GM21576 (cell line): ENCODE measurements around the gene TXNDC8.
"Not testable (repeated sequence)": the region's sequence is repeated elsewhere in the genome, so short reads cannot be mapped to it uniquely, and the experiment has no call there.

Source experiments
- ATAC-seq: cut with Tn5 transposase; IDR thresholded peaks from one replicate; pipeline ENCODE4 v1.9.1; 2021; ENCODE audit warnings: mild to moderate bottlenecking, moderate library complexity; ENCODE audit not compliant: unreplicated experiment

The TXNDC8 gene

GRCh38 chr9:110337727-110338126, at the start of gene TXNDC8:
Gene TXNDC8 (minus strand): TSS chr9:110337863.
- no peak for ATAC-seq

- no peak for ATAC-seq
These were observed 45.8 kb upstream of the TXNDC8 start for GRCh38 chr9:110383491-110383890.

DNA sequence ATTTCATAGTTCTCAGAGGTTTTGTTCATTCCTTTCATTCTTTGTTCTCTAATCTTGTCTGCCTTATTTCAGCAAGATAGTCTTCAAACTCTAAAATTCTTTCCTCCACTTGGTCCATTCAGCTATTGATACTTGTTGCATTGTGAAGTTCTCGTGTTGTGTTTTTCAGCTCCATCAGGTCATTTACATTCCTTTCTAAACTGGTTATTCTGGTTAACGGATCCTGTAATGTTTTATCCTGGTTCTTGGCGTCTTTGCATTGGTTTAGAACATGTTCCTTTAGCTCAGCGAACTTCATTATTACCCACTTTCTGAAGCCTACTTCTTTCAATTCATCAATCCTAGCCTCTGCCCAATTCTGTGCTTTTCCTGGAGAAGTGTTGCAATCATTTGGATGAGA, 45.1 kb upstream of the TXNDC8 start:
- no peak for ATAC-seq

- ATAC-seq: no peak
These were observed 33.8 kb upstream of the TXNDC8 start for GRCh38 chr9:110371411-110372007.

DNA sequence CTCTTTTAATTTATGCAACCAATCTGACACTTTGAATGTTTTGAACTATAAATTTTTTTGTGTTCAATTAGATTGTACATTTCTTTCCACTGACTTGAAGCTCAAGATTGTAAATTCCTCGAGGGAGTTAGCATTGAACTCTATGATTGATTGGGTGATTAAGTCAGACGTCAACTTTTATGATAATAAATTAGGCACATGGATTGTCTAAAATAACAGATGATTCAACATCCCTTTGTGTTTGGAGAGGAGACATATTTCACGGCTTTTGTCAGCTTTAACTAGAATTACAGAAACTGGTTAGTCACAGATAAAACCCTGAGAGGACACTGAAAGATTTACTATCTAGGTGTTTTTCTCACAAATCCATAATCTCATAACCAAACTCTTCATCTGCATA, 32.7 kb upstream of the TXNDC8 start:
- no peak for ATAC-seq

GRCh38 chr9:110364451-110364850, 26.8 kb upstream of the TXNDC8 start:
- ATAC-seq: no peak

DNA sequence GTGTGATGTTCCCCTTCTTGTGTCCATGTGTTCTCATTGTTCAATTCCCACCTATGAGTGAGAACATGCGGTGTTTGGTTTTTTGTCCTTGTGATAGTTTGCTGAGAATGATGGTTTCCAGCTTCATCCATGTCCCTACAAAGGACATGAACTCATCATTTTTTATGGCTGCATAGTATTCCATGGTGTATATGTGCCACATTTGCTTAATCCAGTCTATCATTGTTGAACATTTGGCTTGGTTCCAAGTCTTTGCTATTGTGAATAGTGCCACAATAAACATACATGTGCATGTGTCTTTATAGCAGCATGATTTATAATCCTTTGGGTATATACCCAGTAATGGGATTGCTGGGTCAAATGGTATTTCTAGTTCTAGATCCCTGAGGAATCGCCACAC, 21.3 kb upstream of the TXNDC8 start:
- ATAC-seq: not testable (repeated sequence)

- no peak for ATAC-seq
These were observed 19.8 kb upstream of the TXNDC8 start for GRCh38 chr9:110357505-110357904.

GRCh38 chr9:110356639-110357395, 19.2 kb upstream of the TXNDC8 start:
- no peak for ATAC-seq

DNA sequence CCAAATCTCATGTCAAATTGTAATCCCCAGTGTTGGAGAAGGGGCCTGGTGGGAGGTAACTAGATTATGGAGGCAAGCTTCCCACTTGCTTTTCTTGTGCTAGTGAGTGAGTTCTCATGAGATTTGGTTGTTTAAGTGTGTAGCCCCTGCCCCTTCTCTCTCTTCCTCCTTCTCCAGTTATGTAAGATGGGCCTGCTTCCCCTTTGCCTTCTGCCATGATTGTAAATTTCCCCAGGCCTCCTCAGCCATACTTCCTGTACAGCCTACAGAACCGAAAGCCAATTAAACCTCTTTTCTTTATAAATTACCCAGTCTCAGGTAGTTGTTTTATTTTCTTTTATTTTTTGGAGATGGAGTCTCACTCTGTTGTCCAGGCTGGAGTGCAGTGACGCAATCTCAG, 18.2 kb upstream of the TXNDC8 start:
- ATAC-seq: no peak

GRCh38 chr9:110351009-110351467, 13.4 kb upstream of the TXNDC8 start:
- no peak for ATAC-seq

DNA sequence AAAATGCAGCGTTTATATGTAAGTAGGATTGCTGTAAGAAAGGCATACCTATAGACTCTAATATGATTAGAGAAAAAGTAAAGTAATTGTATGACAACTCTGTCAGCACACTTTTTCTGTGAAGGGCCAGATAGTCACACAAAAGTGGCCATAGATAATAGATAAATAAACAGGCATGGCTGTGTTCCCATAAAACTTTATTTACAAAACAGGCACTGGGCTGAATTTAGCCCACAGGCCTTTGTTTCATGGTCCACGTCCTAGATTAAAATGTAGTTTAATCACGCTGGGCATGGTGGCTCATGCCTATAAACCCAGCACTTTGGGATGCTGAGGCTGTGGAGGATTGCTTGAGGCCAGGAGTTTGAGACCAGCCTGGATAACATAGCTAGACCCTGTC, 8.7 kb upstream of the TXNDC8 start:
- ATAC-seq: no peak

GRCh38 chr9:110344821-110345220, 7.2 kb upstream of the TXNDC8 start:
- no peak for ATAC-seq

GRCh38 chr9:110343551-110343950, 5.9 kb upstream of the TXNDC8 start:
- ATAC-seq: no peak

GRCh38 chr9:110340306-110340705, 2.6 kb upstream of the TXNDC8 start:
- no peak for ATAC-seq

- ATAC-seq: no peak
These were observed 480 bp upstream of the TXNDC8 start for GRCh38 chr9:110338143-110338542.

DNA sequence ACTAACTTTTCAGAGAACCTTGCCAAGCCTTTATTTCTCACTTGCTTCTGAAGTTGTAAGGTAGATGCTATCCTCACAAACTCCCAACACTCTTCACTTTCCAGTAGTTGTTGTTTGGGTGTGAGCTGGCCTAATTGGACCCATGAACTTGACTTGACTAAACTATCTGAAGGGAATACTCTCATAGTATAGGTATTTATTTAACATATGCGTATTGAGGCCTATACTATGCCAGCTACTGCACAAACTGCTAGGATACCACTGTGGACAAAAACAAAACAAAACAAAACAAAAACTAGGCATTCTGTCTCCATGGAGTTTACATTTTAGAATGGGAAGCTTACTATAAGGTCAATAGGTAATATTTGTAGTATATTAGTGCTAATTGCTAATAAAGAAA, 1.3 kb downstream of the TXNDC8 start:
- no peak for ATAC-seq

DNA sequence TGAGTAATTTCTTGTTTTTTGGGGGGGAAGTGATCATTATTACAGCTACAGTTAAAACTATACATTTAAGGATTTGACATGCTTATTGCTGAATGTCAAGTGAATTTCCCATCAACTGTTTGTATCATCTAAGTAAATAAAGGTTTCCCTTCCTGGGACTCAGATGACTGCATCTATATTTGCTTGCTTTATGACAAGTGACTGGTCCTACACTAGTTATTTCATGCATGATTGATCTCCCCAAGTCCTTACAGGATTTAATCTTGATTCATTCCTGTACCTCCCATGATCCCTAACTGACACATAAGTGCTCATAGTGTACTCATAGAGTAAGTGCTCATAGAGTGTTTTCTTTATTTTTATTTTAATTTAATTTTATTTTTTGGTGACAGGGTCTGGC, 2.8 kb downstream of the TXNDC8 start:
- ATAC-seq: no peak

DNA sequence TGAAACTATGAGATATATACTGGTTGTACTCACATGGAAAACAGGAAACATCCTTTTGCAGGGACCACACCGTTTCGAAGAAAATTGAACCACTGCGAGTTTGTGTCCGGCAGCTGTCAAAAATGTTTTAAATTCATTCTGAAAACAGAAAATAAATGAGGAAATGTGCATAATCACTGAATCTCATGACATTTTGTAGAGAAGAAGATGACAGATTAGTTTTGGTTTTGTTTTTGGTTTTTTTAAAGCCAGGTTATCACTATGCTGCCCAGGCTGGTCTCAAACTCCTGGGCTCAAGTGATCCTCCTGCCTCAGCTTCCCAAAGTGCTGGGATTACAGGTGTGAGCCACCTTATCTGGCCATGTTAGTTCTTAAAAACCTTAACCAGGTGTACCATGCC, 3.5 kb downstream of the TXNDC8 start:
- ATAC-seq: peak; percentile 84

DNA sequence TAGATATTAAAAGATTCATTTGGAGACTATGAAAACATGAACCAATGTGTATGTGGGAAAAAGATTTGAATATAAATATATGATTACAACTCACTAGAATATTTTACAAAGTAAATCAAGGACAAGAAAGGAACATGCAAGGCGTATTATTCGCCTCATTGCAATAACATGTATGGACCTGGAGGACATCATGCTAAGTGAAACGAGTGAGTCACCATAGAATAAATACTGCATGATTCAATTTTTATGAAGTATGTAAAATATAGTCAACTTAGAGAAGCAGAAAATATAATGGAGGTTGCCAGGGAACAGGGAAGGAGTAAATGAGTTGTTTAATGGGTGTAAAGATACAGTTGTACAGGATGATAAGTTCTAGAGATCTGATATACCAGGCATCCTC, 4.9 kb downstream of the TXNDC8 start:
- no peak for ATAC-seq

DNA sequence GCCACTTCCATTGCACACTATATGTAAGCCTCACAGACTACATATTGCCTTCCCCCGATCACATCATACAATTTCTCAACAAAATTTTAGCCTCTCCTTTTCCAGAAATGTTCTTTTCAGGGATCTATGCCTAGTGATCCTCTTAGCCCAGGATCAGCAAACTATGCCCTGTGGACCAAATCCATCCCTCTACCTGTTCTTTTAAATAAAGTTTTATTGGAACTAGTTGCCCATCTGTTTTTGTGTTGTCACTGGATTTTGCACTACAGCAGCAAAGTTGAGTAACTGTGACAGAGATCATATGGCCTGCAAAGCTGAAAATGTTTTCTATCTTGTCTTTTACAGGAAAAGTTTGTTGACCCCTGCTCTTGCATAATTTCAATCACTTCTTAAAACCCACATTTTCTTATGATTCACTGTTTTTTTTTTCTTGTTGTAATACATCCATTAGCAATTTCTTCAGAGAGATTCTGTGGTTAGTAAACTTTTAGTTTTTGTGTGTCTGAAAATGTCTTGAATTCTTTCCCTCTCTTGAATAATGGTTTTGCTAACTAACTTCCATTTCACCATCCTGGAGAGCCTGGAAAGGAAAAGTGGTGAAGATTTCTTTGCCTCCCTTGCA, 7.1 kb downstream of the TXNDC8 start:
- no peak for ATAC-seq

DNA sequence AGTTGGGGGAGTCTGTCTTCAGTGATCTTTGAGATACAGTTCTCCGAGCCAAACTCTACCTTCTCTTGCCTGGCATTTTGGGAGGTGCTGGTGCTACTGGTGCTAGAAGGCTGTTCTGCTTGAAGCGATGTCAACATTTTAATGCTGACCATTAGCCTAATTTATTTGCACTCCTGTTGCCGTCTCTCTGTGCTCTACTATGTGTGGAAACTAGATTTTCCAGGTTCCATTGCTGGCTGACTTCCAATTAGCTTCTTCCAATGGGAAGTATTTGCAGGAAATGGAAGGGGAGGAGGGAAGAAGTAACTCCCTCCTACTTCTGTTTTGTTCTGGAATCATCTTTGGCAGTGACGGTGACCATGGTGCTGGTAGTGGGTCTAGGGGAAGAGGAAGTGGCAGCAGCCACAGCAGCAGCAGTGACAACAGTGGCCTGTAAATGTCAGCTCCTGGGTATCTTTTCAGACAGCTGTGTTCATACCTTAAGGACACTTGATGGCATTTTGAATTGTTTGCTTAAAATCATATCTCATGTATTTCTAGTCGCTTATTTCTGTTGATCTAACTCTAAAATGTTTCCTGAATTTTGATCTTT, 7.9 kb downstream of the TXNDC8 start:
- ATAC-seq: no peak
